Astrocyte of the spinal cord (primary cell): ENCODE measurements around the gene SEBOX.

Experiments
- DNase-seq: peaks from one replicate; pipeline ENCODE4 v3.0.0; 2011; ENCODE audit warnings: low read depth, low spot score
- H3K4me3 ChIP-seq: 2 replicates; pipeline ENCODE4 v1.5.1; 2011; ENCODE audit warnings: low read depth, mild to moderate bottlenecking, low read length, moderate library complexity
- CTCF ChIP-seq: IDR thresholded peaks from 2 replicates; pipeline ENCODE4 v1.5.1; 2012; ENCODE audit warnings: low read depth, mild to moderate bottlenecking, low read length, inconsistent platforms
- in situ Hi-C: cut with HindIII; loops from 2 replicates; pipeline ENCODE4 v1.10.0; 2017; ENCODE audit warnings: low sequenced_read_pairs

SEBOX gene

GRCh38 chr17:28395426-28395825 is 30.4 kb upstream of the SEBOX start:
- no peak for DNase-seq
- in situ Hi-C loops: no loop called here

GRCh38 chr17:28394337-28395116 is 29.5 kb upstream of the SEBOX start:
- in situ Hi-C loops: no loop called here
- no peak for TF ChIP-seq CTCF
- peak; percentile 15 for DNase-seq
- no peak overlapping the region for H3K4me3 ChIP-seq

More at GRCh38 chr17:28395426-28395825, 30.4 kb upstream of the SEBOX start:
- no peak for TF ChIP-seq CTCF
- H3K4me3 ChIP-seq: no peak overlapping the region

GRCh38 chr17:28392491-28392890 is 27.5 kb upstream of the SEBOX start:
- in situ Hi-C loops: no loop called here

GRCh38 chr17:28391401-28391800 is 26.4 kb upstream of the SEBOX start:
- TF ChIP-seq CTCF: no peak
- in situ Hi-C loops: no loop called here
- no peak overlapping the region for H3K4me3 ChIP-seq
- no peak for DNase-seq

More at GRCh38 chr17:28392491-28392890, 27.5 kb upstream of the SEBOX start:
- no peak for TF ChIP-seq CTCF
- no peak for DNase-seq
- H3K4me3 ChIP-seq: no peak overlapping the region

GRCh38 chr17:28390984-28391383 is 26.0 kb upstream of the SEBOX start:
- TF ChIP-seq CTCF: no peak

GRCh38 chr17:28390563-28390962 is 25.6 kb upstream of the SEBOX start:
- TF ChIP-seq CTCF: no peak
- H3K4me3 ChIP-seq: no peak overlapping the region
- in situ Hi-C loops: no loop called here
- no peak for DNase-seq

More at GRCh38 chr17:28390984-28391383, 26.0 kb upstream of the SEBOX start:
- DNase-seq: no peak
- in situ Hi-C loops: no loop called here
- no peak overlapping the region for H3K4me3 ChIP-seq
